K562 (cell line): ENCODE results near the gene DHX58. TPM values are rescaled to one million over a fixed set of nuclear protein-coding genes. Genes with fewer than 3 reads are reported as not detected.
A peak's percentile ranks its signal among the peaks of the same experiment; 100 is the strongest.

ENCODE experiments used
- ATAC-seq: fragments of 200-7000 bp; cut with Tn5 transposase; 3 replicates; pipeline ENCODE4 v1.9.1; 2020; ENCODE audit warnings: moderate library complexity
- BruUV-seq: library from RNA; stranded (reverse); fragments of 400-500 nt; replicated peaks from 2 replicates; lab custom pipeline; 2021; lab: Mats Ljungman, UMichigan
- CTCF ChIA-PET: fragments of 300-600 bp; formaldehyde crosslinking; extraction: SDS; loops from one replicate; lab custom pipeline; 2021; ENCODE audit warnings: low intra/inter-chr PET ratio; lab: Yijun Ruan, JAX
- POLR2A ChIA-PET: fragments of 300-600, 350-650 bp; sonication (Branson Sonifier 250); formaldehyde crosslinking; extraction: SDS; loops from one replicate; lab custom pipeline; 2021; ENCODE audit warnings: antibody characterized with exemption, inconsistent platforms; lab: Yijun Ruan, JAX
- DNase-seq, 4 experiments: peaks; one replicate each; pipeline versions ENCODE4 v3.0.0 to v3.0.0-alpha.2; 2011 to 2018; ENCODE audit warnings: low spot score in 3 of 4, mixed read lengths in 3 of 4; ENCODE audit errors: extremely low read depth in 1 of 4
- FAIRE-seq: peaks from 2 replicates; lab custom pipeline; 2011; peaks lifted over from hg19 to GRCh38; lab: Jason Lieb, UNC
- H2AFZ ChIP-seq: 2 replicates; pipeline ENCODE4 v1.6.0; 2011; ENCODE audit warnings: low read depth, low read length, control low read depth, inconsistent platforms
- H3K27ac ChIP-seq: fragments of 200-600 bp; 3 replicates; pipeline ENCODE4 v1.8.0; 2011; ENCODE audit warnings: low read depth, mild to moderate bottlenecking, control low read depth, inconsistent platforms, low read length, moderate library complexity, mixed read lengths; ENCODE audit errors: extremely low read depth
- H3K27me3 ChIP-seq, 2 experiments: fragments of 300-600 bp in 1 of 2; 2 replicates in 1 of 2; 3 replicates in 1 of 2; pipeline versions ENCODE4 v1.6.0 to v1.8.0; 2011; ENCODE audit warnings: inconsistent platforms in 2 of 2, low read length in 2 of 2, mild to moderate bottlenecking in 1 of 2, mixed read lengths in 1 of 2, moderate library complexity in 1 of 2; ENCODE audit not compliant: control insufficient read depth in 2 of 2, insufficient read depth in 2 of 2
- H3K36me3 ChIP-seq: fragments of 300-600 bp; 3 replicates; pipeline ENCODE4 v1.8.0; 2011; ENCODE audit warnings: mild to moderate bottlenecking, low read length, inconsistent platforms; ENCODE audit not compliant: control insufficient read depth, insufficient read depth
- H3K4me1 ChIP-seq, 2 experiments: fragments of 200-600 bp in 1 of 2; replicated peaks in 1 of 2; 2 replicates in 1 of 2; 3 replicates in 1 of 2; pipeline versions ENCODE4 v1.5.1 to v1.8.0; 2011; ENCODE audit warnings: inconsistent platforms in 2 of 2, low read length in 2 of 2, mild to moderate bottlenecking in 1 of 2, mixed read lengths in 1 of 2, moderate library complexity in 1 of 2; ENCODE audit not compliant: control insufficient read depth in 2 of 2, insufficient read depth in 2 of 2
- H3K4me2 ChIP-seq: 2 replicates; pipeline ENCODE4 v1.6.1; 2011; ENCODE audit warnings: low read length, control low read depth, inconsistent platforms, mixed read lengths; ENCODE audit not compliant: insufficient read depth
- H3K4me3 ChIP-seq: fragments of 200-600 bp; sonication (generic), shearing (Covaris generic); 2 replicates; pipeline ENCODE4 v1.5.1; 2016; ENCODE audit warnings: control low read depth, inconsistent platforms
- H3K79me2 ChIP-seq: fragments of 200-600 bp; 3 replicates; pipeline ENCODE4 v1.8.0; 2011; ENCODE audit warnings: low read length, inconsistent platforms; ENCODE audit not compliant: control insufficient read depth, insufficient read depth
- H3K9ac ChIP-seq, 2 experiments: 2 replicates each; pipeline versions ENCODE4 v1.6.0 to v1.6.1; 2011; ENCODE audit warnings: low read depth in 2 of 2, low read length in 2 of 2, control low read depth in 1 of 2, inconsistent platforms in 1 of 2, mild to moderate bottlenecking in 1 of 2, mixed read lengths in 1 of 2; ENCODE audit not compliant: insufficient read depth in 1 of 2
- H3K9me1 ChIP-seq: one replicate; pipeline ENCODE4 v1.6.0; 2011; ENCODE audit warnings: inconsistent platforms, mild to moderate bottlenecking, low read length, moderate library complexity; ENCODE audit not compliant: control insufficient read depth, insufficient read depth
- H3K9me3 ChIP-seq: replicated peaks from 2 replicates; pipeline ENCODE4 v1.5.1; 2011; ENCODE audit warnings: low read depth, low read length, inconsistent platforms; ENCODE audit not compliant: control insufficient read depth, insufficient read depth
- H4K20me1 ChIP-seq: replicated peaks from 2 replicates; pipeline ENCODE4 v1.6.1; 2011; ENCODE audit warnings: low read length, inconsistent platforms, mixed read lengths; ENCODE audit not compliant: control insufficient read depth, insufficient read depth
- EGR1 ChIP-seq: fragments of 450-650 bp; conservative IDR thresholded peaks from 2 replicates; pipeline ENCODE4 v1.6.1; 2017; ENCODE audit warnings: mild to moderate bottlenecking
- NR2C1 ChIP-seq, 2 experiments: fragments of 450-650 bp; IDR thresholded peaks; 2 replicates each; pipeline ENCODE4 v1.6.1; 2017; ENCODE audit warnings: mild to moderate bottlenecking in 2 of 2, antibody characterized with exemption in 1 of 2, inconsistent platforms in 1 of 2, missing compliant biosample characterization in 1 of 2, missing genetic modification characterization in 1 of 2
- ZNF282 ChIP-seq: sonication (generic); formaldehyde crosslinking; IDR thresholded peaks from 2 replicates; pipeline ENCODE4 v1.8.1; 2023; ENCODE audit warnings: missing genetic modification reagents
- WGBS: fragments of 100-300 bp; shearing (Covaris generic); methylation state at CpG from one replicate; pipeline ENCODE4 v1.1.6; 2016; ENCODE audit warnings: low coverage, mixed read lengths; ENCODE audit not compliant: insufficient coverage; ENCODE audit errors: missing lambda C conversion rate; 5-methylcytosine and 5-hydroxymethylcytosine counted together
- in situ Hi-C: fragments of 300-500 bp; cut with MboI; formaldehyde crosslinking; loops from 4 replicates; pipeline ENCODE4 v1.15.0; 2018; ENCODE audit warnings: inconsistent platforms, mixed read lengths
- intact Hi-C: fragments of 100-400 bp; cut with micrococcal nuclease; formaldehyde crosslinking; loops from 2 replicates; pipeline ENCODE4 v1.14.2; 2022
- polyA plus RNA-seq, 8 experiments: library from polyadenylated mRNA; depleted of rRNA in 4 of 8; stranded (reverse) in 5 of 8; unstranded in 3 of 8; fragments of >200 nt; fragmentation: Nextera tagmentation in 2 of 8; fragmentation: Illumina TruSeq in 1 of 8; extraction: Ambion mirVana in 2 of 8; extraction: Trizol in 1 of 8; gene quantifications; 2 replicates each; pipeline versions ENCODE4 v1.2.1 to v1.2.3, GENCODE V29; 2011 to 2014; ENCODE audit warnings: inconsistent platforms in 1 of 8, missing spikeins in 1 of 8
- total RNA-seq, 7 experiments: library from RNA; depleted of rRNA in 6 of 7; stranded (reverse); fragments of >200 nt in 6 of 7; fragmentation: Illumina TruSeq in 2 of 7; extraction: Trizol in 2 of 7; gene quantifications; 2 replicates each; pipeline versions ENCODE4 v1.2.1 to v1.2.3, GENCODE V29; 2011 to 2021; ENCODE audit warnings: low replicate concordance in 1 of 7
- TF ChIP-seq, protein P1 (sequence below): sonication (generic); formaldehyde crosslinking; IDR thresholded peaks from 2 replicates; pipeline ENCODE4 v1.8.1; 2023; ENCODE audit warnings: mild to moderate bottlenecking, missing genetic modification reagents

The DHX58 gene
- total and polyA plus RNA-seq, 9 of the 15 experiments (the other 6 are each of a cell fraction or from before 2014, with no cell fraction given), result 0.15 to 3.0 (median 1.4) TPM

DNA sequence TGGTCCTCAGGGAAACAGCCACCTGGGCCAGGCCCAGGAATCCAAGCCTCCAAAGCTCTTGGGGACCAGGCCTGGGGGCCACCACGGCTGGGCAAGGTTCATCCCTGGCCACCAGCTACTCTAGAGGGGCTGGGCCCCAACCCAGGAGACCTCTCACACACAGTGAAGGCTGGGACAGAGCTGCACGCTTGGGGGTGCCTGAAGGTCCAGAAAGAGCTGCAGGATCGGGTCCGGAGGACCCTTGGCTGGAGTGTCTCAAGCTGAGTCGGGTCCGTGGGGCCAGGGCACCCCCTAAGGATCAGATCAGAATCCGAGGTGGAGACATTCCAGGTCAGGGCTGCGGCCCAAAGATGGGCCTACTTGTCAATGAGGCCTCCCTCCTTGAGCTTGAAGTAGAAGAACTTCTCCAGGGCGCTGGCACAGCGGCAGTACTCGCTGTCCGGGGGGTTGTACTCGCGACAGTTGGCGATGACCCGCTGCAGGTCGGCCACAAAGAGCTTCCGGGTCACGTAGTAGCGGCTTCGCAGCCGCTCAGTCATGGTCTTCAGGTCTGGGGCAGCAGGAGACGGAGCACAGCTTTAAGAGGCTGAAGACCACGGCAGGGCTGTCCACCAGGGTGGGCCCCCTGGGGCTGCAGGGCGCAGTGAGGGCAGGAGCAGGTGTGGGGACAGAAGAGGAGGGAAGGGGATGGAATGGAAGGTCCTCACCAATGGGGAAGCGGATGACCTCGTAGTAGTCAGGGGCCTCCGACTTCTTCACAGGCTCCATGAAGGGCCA, 967 bp upstream of the DHX58 start:
- no peak overlapping the region for H3K4me3 ChIP-seq
- DNase-seq, result no peak
- peaks cover 49% of the 10 kb centered on the region; the same call in 2 of the 3 replicates for H3K36me3 ChIP-seq
- no peaks in the 10 kb centered on the region for H3K9me1 ChIP-seq
- H3K9ac ChIP-seq, result peak overlapping the region in 1 of 2 experiments; percentile 67; a peak in 1 of 4 replicates
- POLR2A ChIA-PET, result interaction anchor here (0.7 to 1.9 kb wide), 6 partner anchors 13 to 152 kb away, joined by 3 to 7 read pairs (median 4); partner anchors contain the start of gene CNP
- no peak for ATAC-seq
- H3K4me1 ChIP-seq, result peaks cover 5 to 51% of the 10 kb centered on the region in 2 experiments; a peak in 4 of 5 replicates
- no peaks in the 10 kb centered on the region for H4K20me1 ChIP-seq
- no peaks in the 10 kb centered on the region for H3K27me3 ChIP-seq
- no peaks in the 10 kb centered on the region for H3K79me2 ChIP-seq
- in situ Hi-C loops (loop anchor here (5.0 to 25.0 kb wide), 3 partner anchors 86 to 376 kb away; partner anchors contain the start of gene HAP1), intact Hi-C loops (no loop called here)
- FAIRE-seq, result no peak
- CTCF ChIA-PET, result interaction anchor here (1.2 to 1.5 kb wide), 2 partner anchors 47 to 90 kb away, joined by 3 to 4 read pairs; no protein-coding TSS in a partner anchor
- TF ChIP-seq NR2C1 (IDR thresholded peaks at IDR 0.05), result peak; percentile 60; the same call in 1 of the 2 replicates
- no peak for TF ChIP-seq NR2C1 (tag; IDR thresholded peaks at IDR 0.05)
- TF ChIP-seq, protein P1, sequence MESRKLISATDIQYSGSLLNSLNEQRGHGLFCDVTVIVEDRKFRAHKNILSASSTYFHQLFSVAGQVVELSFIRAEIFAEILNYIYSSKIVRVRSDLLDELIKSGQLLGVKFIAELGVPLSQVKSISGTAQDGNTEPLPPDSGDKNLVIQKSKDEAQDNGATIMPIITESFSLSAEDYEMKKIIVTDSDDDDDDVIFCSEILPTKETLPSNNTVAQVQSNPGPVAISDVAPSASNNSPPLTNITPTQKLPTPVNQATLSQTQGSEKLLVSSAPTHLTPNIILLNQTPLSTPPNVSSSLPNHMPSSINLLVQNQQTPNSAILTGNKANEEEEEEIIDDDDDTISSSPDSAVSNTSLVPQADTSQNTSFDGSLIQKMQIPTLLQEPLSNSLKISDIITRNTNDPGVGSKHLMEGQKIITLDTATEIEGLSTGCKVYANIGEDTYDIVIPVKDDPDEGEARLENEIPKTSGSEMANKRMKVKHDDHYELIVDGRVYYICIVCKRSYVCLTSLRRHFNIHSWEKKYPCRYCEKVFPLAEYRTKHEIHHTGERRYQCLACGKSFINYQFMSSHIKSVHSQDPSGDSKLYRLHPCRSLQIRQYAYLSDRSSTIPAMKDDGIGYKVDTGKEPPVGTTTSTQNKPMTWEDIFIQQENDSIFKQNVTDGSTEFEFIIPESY (CRISPR knock-in tag), result peak; percentile 50; the same call in 1 of the 2 replicates
- no peak for TF ChIP-seq ZNF282
- no peak for TF ChIP-seq EGR1
- H3K4me2 ChIP-seq, result no peak overlapping the region
- BruUV-seq, result TSS peak; percentile 75
- no peaks in the 10 kb centered on the region for H3K9me3 ChIP-seq
- H3K27ac ChIP-seq, result no peak overlapping the region
- no peak overlapping the region for H2AFZ ChIP-seq
- 90% methylated on average over 28 of the region's 28 CpGs for WGBS
